GM12872 (cell line): ENCODE results near the gene LMAN1L.

Experiments used
- CTCF ChIP-seq: IDR thresholded peaks from 3 replicates; pipeline ENCODE4 v1.5.1; 2011; ENCODE audit warnings: low read depth, mild to moderate bottlenecking, low read length, moderate library complexity; ENCODE audit not compliant: insufficient read depth

Gene LMAN1L

GRCh38 chr15:74794248-74794969 is 18.2 kb upstream of the LMAN1L start:
- TF ChIP-seq CTCF: no peak

DNA sequence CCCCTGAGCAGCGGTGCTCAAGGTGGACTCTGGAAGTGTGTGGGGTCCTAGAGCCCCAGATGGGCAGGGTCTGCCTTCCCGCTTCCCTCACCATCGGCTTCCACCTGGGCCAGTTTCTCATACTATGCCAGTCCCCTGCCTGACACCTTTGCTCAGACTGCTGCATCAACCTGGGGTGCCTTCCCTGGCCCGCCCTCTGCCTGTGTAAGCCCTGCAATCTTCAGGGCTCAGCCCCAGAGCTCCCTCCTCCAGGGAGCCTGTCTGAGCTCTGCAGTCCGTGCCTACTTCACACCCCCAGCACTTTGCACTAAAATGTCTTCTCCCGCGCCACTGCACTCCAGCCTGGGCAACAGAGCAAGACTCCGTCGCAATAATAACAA is 17.7 kb upstream of the LMAN1L start:
- no peak for TF ChIP-seq CTCF

GRCh38 chr15:74795966-74796625 is 16.5 kb upstream of the LMAN1L start:
- TF ChIP-seq CTCF: no peak

GRCh38 chr15:74798388-74799254 is 14.0 kb upstream of the LMAN1L start:
- TF ChIP-seq CTCF: peak; percentile 52

DNA sequence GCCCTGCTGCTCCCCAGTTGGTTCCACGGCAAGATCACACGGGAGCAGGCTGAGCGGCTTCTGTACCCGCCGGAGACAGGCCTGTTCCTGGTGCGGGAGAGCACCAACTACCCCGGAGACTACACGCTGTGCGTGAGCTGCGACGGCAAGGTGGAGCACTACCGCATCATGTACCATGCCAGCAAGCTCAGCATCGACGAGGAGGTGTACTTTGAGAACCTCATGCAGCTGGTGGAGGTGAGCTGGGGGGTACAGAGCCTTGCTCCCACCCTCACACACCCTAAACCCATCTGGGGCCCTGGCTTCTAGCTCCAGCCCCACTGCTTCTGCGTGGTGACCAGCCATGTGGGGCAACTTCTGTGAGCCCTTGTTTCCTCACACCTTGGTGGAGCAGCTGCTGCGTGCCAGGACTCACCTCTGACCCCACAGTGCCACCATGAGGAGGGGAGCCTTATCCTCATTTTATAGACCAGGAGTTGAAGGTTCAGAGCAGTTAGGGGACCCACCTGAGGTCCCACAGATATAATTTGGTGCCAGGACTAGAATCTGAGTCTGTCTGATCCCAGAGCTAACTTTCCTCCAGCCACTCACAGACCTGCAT is 13.3 kb upstream of the LMAN1L start:
- peak; percentile 38; the same call in 1 of the 3 replicates for TF ChIP-seq CTCF

DNA sequence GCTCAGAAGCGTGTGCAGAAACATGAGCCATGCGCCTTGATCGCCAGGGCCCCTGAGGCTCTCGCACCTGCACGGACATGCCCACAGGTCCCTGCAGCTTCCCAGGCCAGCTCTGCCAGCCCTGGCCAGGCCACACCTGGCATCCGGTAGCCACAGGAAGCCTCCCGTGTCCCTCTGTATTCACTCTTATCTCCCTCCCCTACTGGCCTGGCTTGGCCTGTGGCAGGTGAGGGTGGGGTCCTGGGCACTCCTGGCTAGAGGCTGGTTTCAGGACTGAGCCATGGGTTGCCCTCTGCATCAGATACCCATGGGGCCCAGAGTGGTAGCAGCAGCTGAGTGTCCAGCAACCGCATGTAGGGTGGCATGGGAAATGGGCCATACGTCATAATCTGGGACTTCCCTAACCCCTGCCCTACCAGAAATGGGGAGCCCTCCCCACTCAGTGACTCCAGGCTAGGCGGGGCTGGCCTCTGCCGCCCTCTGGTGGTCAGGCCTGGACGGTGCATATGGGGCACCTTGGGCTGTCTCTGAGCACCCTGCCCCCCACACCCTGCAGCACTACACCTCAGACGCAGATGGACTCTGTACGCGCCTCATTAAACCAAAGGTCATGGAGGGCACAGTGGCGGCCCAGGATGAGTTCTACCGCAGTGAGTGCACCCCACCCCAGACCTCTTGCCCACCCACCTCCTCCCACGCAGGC is 12.6 kb upstream of the LMAN1L start:
- TF ChIP-seq CTCF: peak; percentile 99
